Mesendoderm (in vitro differentiated cells): ENCODE results near the gene ABCG4.

Experiments used
- DNase-seq: peaks from one replicate; pipeline ENCODE4 v3.0.0; 2013
- H2AK5ac ChIP-seq: 2 replicates; pipeline ENCODE4 v1.6.1; 2013; ENCODE audit warnings: low read length, inconsistent platforms
- H2BK120ac ChIP-seq: 2 replicates; pipeline ENCODE4 v1.6.1; 2013; ENCODE audit warnings: low read depth, mild to moderate bottlenecking, low read length, moderate library complexity, mixed read lengths
- H2BK15ac ChIP-seq: replicated peaks from 2 replicates; pipeline ENCODE4 v1.6.1; 2013; ENCODE audit warnings: low read depth, mild to moderate bottlenecking, moderate library complexity
- H2BK5ac ChIP-seq: 2 replicates; pipeline ENCODE4 v1.6.1; 2013; ENCODE audit warnings: low read length, inconsistent platforms
- H3K18ac ChIP-seq: 2 replicates; pipeline ENCODE4 v1.6.1; 2013; ENCODE audit warnings: mild to moderate bottlenecking, low read length, mixed read lengths
- H3K23ac ChIP-seq: one replicate; pipeline ENCODE4 v1.6.1; 2013; ENCODE audit warnings: low read length
- H3K27ac ChIP-seq: 2 replicates; pipeline ENCODE4 v1.5.1; 2013; ENCODE audit warnings: low read depth, mild to moderate bottlenecking, inconsistent platforms, low read length, moderate library complexity
- H3K27me3 ChIP-seq: 2 replicates; pipeline ENCODE4 v1.6.1; 2013; ENCODE audit warnings: low read length, control low read depth, mild to moderate bottlenecking, inconsistent platforms; ENCODE audit not compliant: insufficient read depth, poor library complexity
- H3K36me3 ChIP-seq: 2 replicates; pipeline ENCODE4 v1.6.1; 2013; ENCODE audit warnings: low read length, inconsistent platforms; ENCODE audit not compliant: control insufficient read depth, insufficient read depth
- H3K4ac ChIP-seq: one replicate; pipeline ENCODE4 v1.6.1; 2013; ENCODE audit warnings: low read depth, mild to moderate bottlenecking, low read length, moderate library complexity
- H3K4me1 ChIP-seq: 2 replicates; pipeline ENCODE4 v1.6.1; 2013; ENCODE audit warnings: low read depth, low read length, inconsistent platforms; ENCODE audit not compliant: control insufficient read depth
- H3K4me2 ChIP-seq: 2 replicates; pipeline ENCODE4 v1.6.1; 2013; ENCODE audit warnings: low read length
- H3K4me3 ChIP-seq: 2 replicates; pipeline ENCODE4 v1.5.1; 2013; ENCODE audit warnings: mild to moderate bottlenecking, low read length
- H3K56ac ChIP-seq: one replicate; pipeline ENCODE4 v1.6.1; 2013; ENCODE audit warnings: low read length
- H3K79me1 ChIP-seq: 2 replicates; pipeline ENCODE4 v1.6.1; 2013; ENCODE audit warnings: low read length, inconsistent platforms
- H3K79me2 ChIP-seq: 2 replicates; pipeline ENCODE4 v1.6.1; 2013; ENCODE audit warnings: mild to moderate bottlenecking, low read length; ENCODE audit not compliant: control insufficient read depth, insufficient read depth
- H3K9ac ChIP-seq: 2 replicates; pipeline ENCODE4 v1.6.1; 2013; ENCODE audit warnings: low read length, inconsistent platforms
- H4K5ac ChIP-seq: one replicate; pipeline ENCODE4 v1.6.1; 2013; ENCODE audit warnings: low read length
- H4K8ac ChIP-seq: one replicate; pipeline ENCODE4 v1.6.1; 2013; ENCODE audit warnings: low read depth, mild to moderate bottlenecking, control low read depth, low read length, moderate library complexity
- WGBS: extraction: QIAGEN DNeasy Blood & Tissue Kit; methylation state at CpG from one replicate; pipeline ENCODE4 v1.1.7; 2013; ENCODE audit warnings: low lambda C conversion rate, missing lambda C conversion rate; ENCODE audit not compliant: insufficient coverage; ENCODE audit errors: extremely low coverage; 5-methylcytosine and 5-hydroxymethylcytosine counted together

ABCG4 gene

GRCh38 chr11:119152043-119152442 lies 3.2 kb downstream of the ABCG4 start:
- Histone ChIP-seq H3K4me3 (no peak overlapping the region), H2BK120ac (no peak overlapping the region), H4K8ac (no peak overlapping the region), H3K23ac (no peak overlapping the region), H3K4me2 (no peak overlapping the region), H2BK15ac (no peak overlapping the region), H3K56ac (no peak overlapping the region), H4K5ac (no peak overlapping the region), H3K27me3 (peaks cover 8% of the 10 kb centered on the region), H3K79me1 (no peaks in the 10 kb centered on the region), H2AK5ac (no peak overlapping the region), H3K4me1 (peaks cover 3% of the 10 kb centered on the region), H2BK5ac (no peak overlapping the region), H3K27ac (no peak overlapping the region), H3K4ac (no peak overlapping the region), H3K18ac (no peak overlapping the region), H3K79me2 (no peaks in the 10 kb centered on the region), H3K9ac (no peak overlapping the region), H3K36me3 (no peaks in the 10 kb centered on the region)
- no CpG with 5 or more reads among the region's 9 CpGs for WGBS
- DNase-seq, result no peak

- 100% methylated on average over 3 of the region's 4 CpGs for WGBS
- no peak overlapping the region for H3K4me2 ChIP-seq
- H3K23ac ChIP-seq, result no peak overlapping the region
- H4K5ac ChIP-seq, result no peak overlapping the region
- H2BK5ac ChIP-seq, result no peak overlapping the region
- peaks cover 3% of the 10 kb centered on the region for H3K4me1 ChIP-seq
- no peak overlapping the region for H3K56ac ChIP-seq
- no peak overlapping the region for H2BK15ac ChIP-seq
- no peak overlapping the region for H2AK5ac ChIP-seq
- peaks cover 7% of the 10 kb centered on the region for H3K27me3 ChIP-seq
- DNase-seq, result no peak
- H4K8ac ChIP-seq, result no peak overlapping the region
- H3K79me2 ChIP-seq, result no peaks in the 10 kb centered on the region
- H3K79me1 ChIP-seq, result no peaks in the 10 kb centered on the region
- H3K4ac ChIP-seq, result no peak overlapping the region
- H3K4me3 ChIP-seq, result no peak overlapping the region
- H3K27ac ChIP-seq, result no peak overlapping the region
- no peak overlapping the region for H3K18ac ChIP-seq
- H3K9ac ChIP-seq, result no peak overlapping the region
- no peaks in the 10 kb centered on the region for H3K36me3 ChIP-seq
- no peak overlapping the region for H2BK120ac ChIP-seq
Observed at GRCh38 chr11:119152604-119153003, 3.8 kb downstream of the ABCG4 start.

GRCh38 chr11:119153049-119153818 lies 4.4 kb downstream of the ABCG4 start:
- H3K18ac ChIP-seq, result no peak overlapping the region
- no peak overlapping the region for H2BK5ac ChIP-seq
- H3K9ac ChIP-seq, result no peak overlapping the region
- no peaks in the 10 kb centered on the region for H3K79me2 ChIP-seq
- H3K27ac ChIP-seq, result no peak overlapping the region
- H2BK120ac ChIP-seq, result no peak overlapping the region
- H3K79me1 ChIP-seq, result no peaks in the 10 kb centered on the region
- peaks cover 7% of the 10 kb centered on the region for H3K27me3 ChIP-seq
- H3K4me1 ChIP-seq, result peaks cover 1% of the 10 kb centered on the region
- no peak overlapping the region for H4K8ac ChIP-seq
- H3K4me3 ChIP-seq, result no peak overlapping the region
- H3K4me2 ChIP-seq, result no peak overlapping the region
- H2BK15ac ChIP-seq, result no peak overlapping the region
- H2AK5ac ChIP-seq, result no peak overlapping the region
- no peak overlapping the region for H3K23ac ChIP-seq
- no peak overlapping the region for H4K5ac ChIP-seq
- no peaks in the 10 kb centered on the region for H3K36me3 ChIP-seq
- no peak overlapping the region for H3K56ac ChIP-seq
- WGBS, result no CpG with 5 or more reads among the region's 9 CpGs
- no peak overlapping the region for H3K4ac ChIP-seq
- peak; percentile 72 for DNase-seq

- H3K27me3 ChIP-seq, result peaks cover 7% of the 10 kb centered on the region
- no CpG with 5 or more reads among the region's 6 CpGs for WGBS
Observed at GRCh38 chr11:119154178-119154577, 5.3 kb downstream of the ABCG4 start.

GRCh38 chr11:119155733-119156492 lies 7.1 kb downstream of the ABCG4 start:
- Histone ChIP-seq H2BK120ac (no peak overlapping the region), H3K27me3 (no peaks in the 10 kb centered on the region), H2AK5ac (no peak overlapping the region), H3K4me3 (no peak overlapping the region), H3K9ac (no peak overlapping the region), H2BK15ac (no peak overlapping the region), H3K23ac (no peak overlapping the region), H3K79me1 (no peaks in the 10 kb centered on the region), H3K36me3 (no peaks in the 10 kb centered on the region), H3K27ac (no peak overlapping the region), H3K79me2 (no peaks in the 10 kb centered on the region), H3K56ac (no peak overlapping the region), H4K8ac (no peak overlapping the region), H3K4me1 (no peaks in the 10 kb centered on the region), H3K18ac (no peak overlapping the region), H3K4ac (no peak overlapping the region), H4K5ac (no peak overlapping the region), H2BK5ac (no peak overlapping the region), H3K4me2 (no peak overlapping the region)
- no CpG with 5 or more reads among the region's 8 CpGs for WGBS
- peak; percentile 43 for DNase-seq

More at GRCh38 chr11:119154178-119154577, 5.3 kb downstream of the ABCG4 start:
- H2BK15ac ChIP-seq, result no peak overlapping the region
- no peaks in the 10 kb centered on the region for H3K79me2 ChIP-seq
- no peak overlapping the region for H2BK120ac ChIP-seq
- no peak overlapping the region for H4K5ac ChIP-seq
- H3K56ac ChIP-seq, result no peak overlapping the region
- H4K8ac ChIP-seq, result no peak overlapping the region
- no peak overlapping the region for H3K4ac ChIP-seq
- H3K9ac ChIP-seq, result no peak overlapping the region
- H3K23ac ChIP-seq, result no peak overlapping the region
- no peak for DNase-seq
- no peaks in the 10 kb centered on the region for H3K79me1 ChIP-seq
- no peaks in the 10 kb centered on the region for H3K4me1 ChIP-seq
- no peak overlapping the region for H3K18ac ChIP-seq
- no peak overlapping the region for H3K27ac ChIP-seq
- no peak overlapping the region for H3K4me2 ChIP-seq
- no peak overlapping the region for H2BK5ac ChIP-seq
- no peak overlapping the region for H3K4me3 ChIP-seq
- H2AK5ac ChIP-seq, result no peak overlapping the region
- H3K36me3 ChIP-seq, result no peaks in the 10 kb centered on the region
